ENCODE measurements around the gene PIK3AP1. TPM values are rescaled to one million over a fixed set of nuclear protein-coding genes. Genes with fewer than 3 reads are reported as not detected.

The PIK3AP1 gene
- total and polyA plus RNA-seq, 10 of the 15 experiments (the other 5 are each of a cell fraction or from before 2014, with no cell fraction given) = 26.2 to 306 (median 119) TPM

- Histone ChIP-seq H3K4me3 (peak overlapping the region; percentile 97), H2AFZ (ENCODE audit: control insufficient read depth, low read depth, low read length) (peak overlapping the region; percentile 82), H3K4me2 (ENCODE audit: control insufficient read depth, insufficient read depth) (peak overlapping the region; percentile 97; the same call in 1 of the 2 replicates), H3K27ac (ENCODE audit: control insufficient read depth, insufficient read depth) (peak overlapping the region; percentile 71), H3K27me3 (replicated peaks in 1 of 2; ENCODE audit: control insufficient read depth in 2 of 2, insufficient read depth in 2 of 2, low read length in 1 of 2) (no peaks in the 10 kb centered on the region), H3K36me3 (ENCODE audit: control insufficient read depth in 2 of 2, insufficient read depth in 2 of 2, low read length in 1 of 2) (no peaks in the 10 kb centered on the region; a peak in 1 of 4 replicates), H3K4me1 (ENCODE audit: control insufficient read depth, insufficient read depth, low read length) (peaks cover 34% of the 10 kb centered on the region), H4K20me1 (ENCODE audit: control insufficient read depth, insufficient read depth) (no peaks in the 10 kb centered on the region), H3K79me2 (ENCODE audit: control insufficient read depth, insufficient read depth, low read length) (peaks cover 48% of the 10 kb centered on the region), H3K9me3 (replicated peaks; ENCODE audit: control insufficient read depth, insufficient read depth, low read length) (no peaks in the 10 kb centered on the region), H3K9ac (ENCODE audit: control insufficient read depth, insufficient read depth, low read length) (peak overlapping the region; percentile 76)
- no TSS peak for BruUV-seq (replicated peaks)
- in situ Hi-C loops (cut with MboI) = loop anchor here (10.0 kb wide), 1 partner anchor 75 kb away; no protein-coding TSS in a partner anchor
- RAD21 ChIA-PET (ENCODE audit: unreplicated experiment) = interaction anchor here (0.6 to 2.1 kb wide), 7 partner anchors 12 to 77 kb away, joined by 3 to 13 read pairs (median 4); no protein-coding TSS in a partner anchor
- ATAC-seq (peak; percentile 82), DNase-seq (ENCODE audit: low read depth, low spot score) (no peak), FAIRE-seq (no peak)
- CTCF ChIA-PET = interaction anchor here (1.5 to 2.3 kb wide), 7 partner anchors 18 to 128 kb away, joined by 3 to 13 read pairs (median 4); no protein-coding TSS in a partner anchor
- intact Hi-C loops (cut with micrococcal nuclease; ENCODE audit: unreplicated experiment) = loop anchor here (1.0 to 10.0 kb wide), 5 partner anchors 20 to 135 kb away; partner anchors contain the start of gene TM9SF3
- SMC1A ChIA-PET (ENCODE audit: uncharacterized antibody, unreplicated experiment) = interaction anchor here (1.3 to 2.4 kb wide), 8 partner anchors 13 to 135 kb away, joined by 3 to 13 read pairs (median 6); no protein-coding TSS in a partner anchor
- POLR2A ChIA-PET = interaction anchor here (0.6 to 1.2 kb wide), 2 partner anchors 17 to 24 kb away, joined by 3 to 4 read pairs; no protein-coding TSS in a partner anchor
- WGBS (ENCODE audit: insufficient coverage, insufficient replicate concordance, low lambda C conversion rate, missing lambda C conversion rate) = under 1% methylated on average over 22 of the region's 38 CpGs
- peak; percentile 73 for TF ChIP-seq MLLT1 (IDR thresholded peaks at IDR 0.05)
- TF ChIP-seq CTCF (IDR thresholded peaks at IDR 0.05 in 2 of 3, conservative IDR thresholded peaks at IDR 0.05 in 1 of 3; ENCODE audit: control insufficient read depth in 2 of 3, extremely low read depth in 1 of 3, insufficient read depth in 1 of 3, low read depth in 3 of 3, low read length in 3 of 3) = peak; percentile 89 to 96 (median 89)
- 0 out of 2 replicates have a peak, but pooled peaks have one; percentile 9 for TF ChIP-seq MTA2 (IDR thresholded peaks at IDR 0.05; ENCODE audit: low read depth)
- TF ChIP-seq HCFC1 (IDR thresholded peaks at IDR 0.05; ENCODE audit: low read length) = no peak; the same call in 1 of the 2 replicates
- TF ChIP-seq STAT3 (IDR thresholded peaks at IDR 0.05; ENCODE audit: low read depth, low read length) = no peak
- TF ChIP-seq ZNF592 (IDR thresholded peaks at IDR 0.05) = peak; percentile 65; the same call in 1 of the 2 replicates
- no peak; the same call in 1 of the 2 replicates for TF ChIP-seq NKRF (conservative IDR thresholded peaks at IDR 0.05)
- TF ChIP-seq SREBF2 (IDR thresholded peaks at IDR 0.05; ENCODE audit: low read length) = no peak
- peak; percentile 70; the same call in 1 of the 2 replicates for TF ChIP-seq MXI1 (IDR thresholded peaks at IDR 0.05; ENCODE audit: low read depth, low read length)
- TF ChIP-seq RBBP5 (conservative IDR thresholded peaks at IDR 0.05) = no peak
- TF ChIP-seq MEF2B (IDR thresholded peaks at IDR 0.05; ENCODE audit: partially characterized antibody, poor library complexity, severe bottlenecking) = peak; percentile 91
- TF ChIP-seq CREB1 (IDR thresholded peaks at IDR 0.05; ENCODE audit: low read depth) = 0 out of 2 replicates have a peak, but pooled peaks have one; percentile 55
- TF ChIP-seq NR2C1 (IDR thresholded peaks at IDR 0.05) = 0 out of 2 replicates have a peak, but pooled peaks have one; percentile 12
These were observed 378 bp downstream of the PIK3AP1 start for GRCh38 chr10:96719850-96720421.

Data from GM12878 (cell line).